Lower leg skin (tissue), 3 donors: ENCODE measurements around the gene ARHGAP22.

Experiments used
- CTCF ChIP-seq, 3 donors: fragments of 450-650 bp; IDR thresholded peaks; one replicate each; pipeline ENCODE4 v1.5.1; 2016; ENCODE audit warnings: antibody characterized with exemption in 3 of 3, mild to moderate bottlenecking in 3 of 3, moderate library complexity in 2 of 3
- POLR2A ChIP-seq, 2 donors: fragments of 450-650 bp; IDR thresholded peaks; one replicate each; pipeline ENCODE4 v1.6.1; 2016 to 2017; ENCODE audit warnings: antibody characterized with exemption in 2 of 2, mild to moderate bottlenecking in 1 of 2, moderate library complexity in 1 of 2

DNA sequence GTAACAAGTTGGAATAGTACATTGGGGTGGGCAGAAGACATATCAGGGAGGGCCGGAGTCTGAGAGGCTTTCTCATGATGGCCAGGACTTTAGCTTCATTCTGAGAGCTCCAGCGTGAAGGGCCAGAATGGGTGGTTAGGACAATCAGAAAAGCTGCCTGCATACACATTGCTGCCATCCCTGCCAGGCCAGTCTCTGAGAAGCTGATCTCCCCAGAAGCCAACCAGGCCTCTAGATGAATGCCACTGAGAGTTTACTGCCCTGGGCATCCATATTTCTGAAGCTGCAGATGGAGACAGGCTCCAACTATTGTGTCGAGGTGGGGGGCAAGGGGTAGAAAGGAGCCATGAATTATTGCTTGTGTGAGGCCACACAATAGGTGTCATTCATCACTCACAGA is 32.0 kb upstream of the ARHGAP22 start:
- TF ChIP-seq CTCF (IDR thresholded peaks at IDR 0.05) (no peak), POLR2A (IDR thresholded peaks at IDR 0.05) (no peak)
